Neural cell (in vitro differentiated cells): Measurements from ENCODE around the gene CRIM1. TPM values are rescaled to one million over a fixed set of nuclear protein-coding genes. Genes with fewer than 3 reads are reported as not detected.

ENCODE experiments used
- H2AFZ ChIP-seq: fragments of 200-600, 300-800 bp; sonication (generic), shearing (Covaris generic); 2 replicates; pipeline ENCODE4 v1.6.0; 2014; ENCODE audit warnings: low read depth, mild to moderate bottlenecking, antibody characterized with exemption, low read length, moderate library complexity
- H3F3A ChIP-seq: fragments of 200-600 bp; shearing (Covaris generic); 2 replicates; pipeline ENCODE4 v1.6.1; 2016; ENCODE audit warnings: mild to moderate bottlenecking, moderate library complexity, mixed read lengths, antibody characterized with exemption, low read length; ENCODE audit not compliant: insufficient read depth, poor library complexity, severe bottlenecking
- H3K27ac ChIP-seq: fragments of 200-600, 300-800 bp; sonication (generic), shearing (Covaris generic); 2 replicates; pipeline ENCODE4 v1.5.1; 2014; ENCODE audit warnings: mild to moderate bottlenecking, low read length, moderate library complexity
- H3K27me3 ChIP-seq: fragments of 300-800, 200-600 bp; sonication (generic), shearing (Covaris generic); 2 replicates; pipeline ENCODE4 v1.6.0; 2014; ENCODE audit warnings: mild to moderate bottlenecking, low read depth, low read length, moderate library complexity; ENCODE audit not compliant: insufficient read depth
- H3K36me3 ChIP-seq: fragments of 300-800, 200-600 bp; sonication (generic), shearing (Covaris generic); 2 replicates; pipeline ENCODE4 v1.5.1; 2014; ENCODE audit warnings: mild to moderate bottlenecking, antibody characterized with exemption, low read length, moderate library complexity; ENCODE audit not compliant: insufficient read depth
- H3K4me2 ChIP-seq: fragments of 300-800, 200-600 bp; sonication (generic), shearing (Covaris generic); 2 replicates; pipeline ENCODE4 v1.6.0; 2014; ENCODE audit warnings: mild to moderate bottlenecking, low read length
- H3K4me3 ChIP-seq: fragments of 300-800, 200-600 bp; sonication (generic), shearing (Covaris generic); 2 replicates; pipeline ENCODE4 v1.5.1; 2014; ENCODE audit warnings: mild to moderate bottlenecking, low read length, moderate library complexity
- H3K79me2 ChIP-seq: fragments of 200-600 bp; shearing (Covaris generic); replicated peaks from 2 replicates; pipeline ENCODE4 v1.6.0; 2014; ENCODE audit warnings: mild to moderate bottlenecking, low read length, moderate library complexity; ENCODE audit not compliant: insufficient read depth
- H3K9ac ChIP-seq: fragments of 300-800, 200-600 bp; sonication (generic), shearing (Covaris generic); 2 replicates; pipeline ENCODE4 v1.6.1; 2016; ENCODE audit warnings: mild to moderate bottlenecking, low read length, mixed read lengths
- H3K9me2 ChIP-seq: fragments of 200-600 bp; shearing (Covaris generic); 2 replicates; pipeline ENCODE4 v1.6.1; 2016; ENCODE audit warnings: mild to moderate bottlenecking, low read length, mixed read lengths; ENCODE audit not compliant: insufficient read depth
- H3K9me3 ChIP-seq: fragments of 200-600, 300-800 bp; sonication (generic), shearing (Covaris generic); 2 replicates; pipeline ENCODE4 v1.6.1; 2016; ENCODE audit warnings: mild to moderate bottlenecking, mixed run types, low read length, moderate library complexity, mixed read lengths
- H4K20me1 ChIP-seq: fragments of 200-600 bp; shearing (Covaris generic); 2 replicates; pipeline ENCODE4 v1.6.1; 2016; ENCODE audit warnings: mild to moderate bottlenecking, mixed run types; ENCODE audit not compliant: insufficient read depth
- EP300 ChIP-seq: fragments of 450-650 bp; conservative IDR thresholded peaks from 2 replicates; pipeline ENCODE4 v1.6.1; 2014; ENCODE audit warnings: antibody characterized with exemption, mild to moderate bottlenecking, moderate library complexity; ENCODE audit not compliant: poor library complexity, severe bottlenecking
- EZH2 ChIP-seq: fragments of 200-600, 300-800 bp; shearing (Covaris generic), sonication (generic); IDR thresholded peaks from 2 replicates; pipeline ENCODE4 v1.6.1; 2014; ENCODE audit warnings: antibody characterized with exemption, low read length, borderline replicate concordance, mild to moderate bottlenecking; ENCODE audit not compliant: insufficient read depth, poor library complexity, severe bottlenecking
- MXI1 ChIP-seq: fragments of 450-650 bp; conservative IDR thresholded peaks from 2 replicates; pipeline ENCODE4 v1.6.1; 2014; ENCODE audit warnings: antibody characterized with exemption, mild to moderate bottlenecking; ENCODE audit not compliant: poor library complexity, severe bottlenecking
- POLR2AphosphoS5 ChIP-seq: IDR thresholded peaks from 2 replicates; pipeline ENCODE4 v1.6.1; 2012
- RAD21 ChIP-seq: fragments of 450-650 bp; conservative IDR thresholded peaks from 2 replicates; pipeline ENCODE4 v1.6.1; 2014; ENCODE audit warnings: antibody characterized with exemption, mild to moderate bottlenecking, moderate library complexity
- SMC3 ChIP-seq: fragments of 450-650 bp; conservative IDR thresholded peaks from 2 replicates; pipeline ENCODE4 v1.6.1; 2014; ENCODE audit warnings: antibody characterized with exemption, mild to moderate bottlenecking, moderate library complexity; ENCODE audit not compliant: poor library complexity
- TAF1 ChIP-seq: IDR thresholded peaks from 2 replicates; pipeline ENCODE4 v1.6.1; 2012; ENCODE audit warnings: low read depth
- polyA plus RNA-seq: library from polyadenylated mRNA; depleted of rRNA; stranded (reverse); fragments of >200 nt; gene quantifications from 2 replicates; pipeline ENCODE4 v1.2.3, GENCODE V29; 2014
- TF ChIP-seq, protein P1 (sequence below): IDR thresholded peaks from 2 replicates; pipeline ENCODE4 v1.6.1; 2012; ENCODE audit warnings: borderline replicate concordance
- TF ChIP-seq, protein P2 (sequence below): fragments of 450-650 bp; IDR thresholded peaks from 2 replicates; pipeline ENCODE4 v1.5.1; 2014; ENCODE audit warnings: antibody characterized with exemption, mild to moderate bottlenecking, moderate library complexity; ENCODE audit not compliant: poor library complexity, severe bottlenecking

The CRIM1 gene
- polyA plus RNA-seq, 1 donor from 2014 or later: 6.7 TPM

DNA sequence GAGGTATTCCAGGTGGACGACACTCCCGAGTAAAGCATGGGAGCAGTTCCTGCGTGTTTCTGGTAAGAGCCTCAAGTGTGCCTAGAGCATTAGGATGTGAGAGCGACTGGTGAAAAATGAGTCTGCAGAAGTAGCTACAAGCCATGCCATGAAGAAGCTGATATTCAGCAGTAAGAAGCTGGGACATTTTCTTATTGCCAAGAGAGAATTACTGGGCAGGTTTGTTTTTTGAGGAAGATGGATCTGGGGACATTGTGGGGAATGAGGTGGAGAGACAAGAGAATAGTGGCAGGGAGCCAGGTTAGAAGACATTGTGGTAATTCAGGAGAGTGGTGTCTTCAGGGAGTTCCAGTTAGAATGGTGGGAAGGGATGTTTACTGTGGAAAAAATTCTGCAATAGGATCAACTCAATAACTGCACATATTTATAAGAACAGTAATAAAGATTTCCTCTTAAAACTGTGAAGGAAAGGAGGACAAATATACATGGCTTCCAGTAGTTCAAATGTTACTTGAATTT is 38.2 kb downstream of the CRIM1 start:
- Histone ChIP-seq H3K27me3 (no peaks in the 10 kb centered on the region), H3K4me3 (no peak overlapping the region), H3K79me2 (no peaks in the 10 kb centered on the region), H2AFZ (no peak overlapping the region), H3K9me3 (no peaks in the 10 kb centered on the region), H4K20me1 (no peaks in the 10 kb centered on the region), H3K9ac (no peak overlapping the region), H3K4me2 (no peak overlapping the region), H3F3A (no peaks in the 10 kb centered on the region), H3K9me2 (no peaks in the 10 kb centered on the region), H3K36me3 (no peaks in the 10 kb centered on the region), H3K27ac (peak overlapping the region; percentile 12)
- TF ChIP-seq, protein P1, sequence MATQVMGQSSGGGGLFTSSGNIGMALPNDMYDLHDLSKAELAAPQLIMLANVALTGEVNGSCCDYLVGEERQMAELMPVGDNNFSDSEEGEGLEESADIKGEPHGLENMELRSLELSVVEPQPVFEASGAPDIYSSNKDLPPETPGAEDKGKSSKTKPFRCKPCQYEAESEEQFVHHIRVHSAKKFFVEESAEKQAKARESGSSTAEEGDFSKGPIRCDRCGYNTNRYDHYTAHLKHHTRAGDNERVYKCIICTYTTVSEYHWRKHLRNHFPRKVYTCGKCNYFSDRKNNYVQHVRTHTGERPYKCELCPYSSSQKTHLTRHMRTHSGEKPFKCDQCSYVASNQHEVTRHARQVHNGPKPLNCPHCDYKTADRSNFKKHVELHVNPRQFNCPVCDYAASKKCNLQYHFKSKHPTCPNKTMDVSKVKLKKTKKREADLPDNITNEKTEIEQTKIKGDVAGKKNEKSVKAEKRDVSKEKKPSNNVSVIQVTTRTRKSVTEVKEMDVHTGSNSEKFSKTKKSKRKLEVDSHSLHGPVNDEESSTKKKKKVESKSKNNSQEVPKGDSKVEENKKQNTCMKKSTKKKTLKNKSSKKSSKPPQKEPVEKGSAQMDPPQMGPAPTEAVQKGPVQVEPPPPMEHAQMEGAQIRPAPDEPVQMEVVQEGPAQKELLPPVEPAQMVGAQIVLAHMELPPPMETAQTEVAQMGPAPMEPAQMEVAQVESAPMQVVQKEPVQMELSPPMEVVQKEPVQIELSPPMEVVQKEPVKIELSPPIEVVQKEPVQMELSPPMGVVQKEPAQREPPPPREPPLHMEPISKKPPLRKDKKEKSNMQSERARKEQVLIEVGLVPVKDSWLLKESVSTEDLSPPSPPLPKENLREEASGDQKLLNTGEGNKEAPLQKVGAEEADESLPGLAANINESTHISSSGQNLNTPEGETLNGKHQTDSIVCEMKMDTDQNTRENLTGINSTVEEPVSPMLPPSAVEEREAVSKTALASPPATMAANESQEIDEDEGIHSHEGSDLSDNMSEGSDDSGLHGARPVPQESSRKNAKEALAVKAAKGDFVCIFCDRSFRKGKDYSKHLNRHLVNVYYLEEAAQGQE: no peak
- TF ChIP-seq EZH2: no peak
- no peak for TF ChIP-seq EP300
- TF ChIP-seq POLR2AphosphoS5: no peak
- TF ChIP-seq SMC3: no peak
- no peak for TF ChIP-seq MXI1
- TF ChIP-seq TAF1: no peak
- no peak for TF ChIP-seq RAD21
- TF ChIP-seq, protein P2, sequence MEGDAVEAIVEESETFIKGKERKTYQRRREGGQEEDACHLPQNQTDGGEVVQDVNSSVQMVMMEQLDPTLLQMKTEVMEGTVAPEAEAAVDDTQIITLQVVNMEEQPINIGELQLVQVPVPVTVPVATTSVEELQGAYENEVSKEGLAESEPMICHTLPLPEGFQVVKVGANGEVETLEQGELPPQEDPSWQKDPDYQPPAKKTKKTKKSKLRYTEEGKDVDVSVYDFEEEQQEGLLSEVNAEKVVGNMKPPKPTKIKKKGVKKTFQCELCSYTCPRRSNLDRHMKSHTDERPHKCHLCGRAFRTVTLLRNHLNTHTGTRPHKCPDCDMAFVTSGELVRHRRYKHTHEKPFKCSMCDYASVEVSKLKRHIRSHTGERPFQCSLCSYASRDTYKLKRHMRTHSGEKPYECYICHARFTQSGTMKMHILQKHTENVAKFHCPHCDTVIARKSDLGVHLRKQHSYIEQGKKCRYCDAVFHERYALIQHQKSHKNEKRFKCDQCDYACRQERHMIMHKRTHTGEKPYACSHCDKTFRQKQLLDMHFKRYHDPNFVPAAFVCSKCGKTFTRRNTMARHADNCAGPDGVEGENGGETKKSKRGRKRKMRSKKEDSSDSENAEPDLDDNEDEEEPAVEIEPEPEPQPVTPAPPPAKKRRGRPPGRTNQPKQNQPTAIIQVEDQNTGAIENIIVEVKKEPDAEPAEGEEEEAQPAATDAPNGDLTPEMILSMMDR: no peak

DNA sequence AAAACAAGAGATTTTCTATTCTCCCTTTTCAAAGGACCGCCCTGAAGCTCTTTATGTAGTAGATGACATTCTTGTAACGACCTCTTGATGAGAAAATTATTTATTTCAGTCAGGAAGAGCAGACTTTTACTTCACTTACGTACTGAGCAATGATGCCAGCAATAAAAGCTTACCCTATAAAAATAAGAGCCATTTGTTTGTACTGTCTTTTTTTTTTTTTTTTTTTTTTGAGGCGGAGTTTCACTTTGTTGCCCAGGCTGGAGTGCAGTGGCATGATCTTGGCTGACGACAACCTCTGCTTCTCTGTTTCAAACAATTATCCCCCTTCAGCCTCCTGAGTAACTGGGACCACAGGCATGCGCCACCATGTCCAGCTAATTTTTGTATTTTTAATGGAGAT is 39.2 kb downstream of the CRIM1 start:
- no peak overlapping the region for H2AFZ ChIP-seq
- H3K9ac ChIP-seq: no peak overlapping the region
- H3K4me3 ChIP-seq: no peak overlapping the region
- no peaks in the 10 kb centered on the region for H3K36me3 ChIP-seq
- H3K79me2 ChIP-seq: no peaks in the 10 kb centered on the region
- H3K27ac ChIP-seq: no peak overlapping the region
- TF ChIP-seq TAF1 (no peak), POLR2AphosphoS5 (no peak), MXI1 (no peak), EP300 (no peak), EZH2 (no peak), SMC3 (no peak), RAD21 (no peak)
- TF ChIP-seq, protein P2: no peak
- TF ChIP-seq, protein P1: no peak
- no peaks in the 10 kb centered on the region for H4K20me1 ChIP-seq
- no peaks in the 10 kb centered on the region for H3K9me2 ChIP-seq
- H3F3A ChIP-seq: no peaks in the 10 kb centered on the region
- H3K27me3 ChIP-seq: no peaks in the 10 kb centered on the region
- no peaks in the 10 kb centered on the region for H3K9me3 ChIP-seq
- H3K4me2 ChIP-seq: no peak overlapping the region
